GM12892 (cell line): Measurements from ENCODE around the gene CIDEB. TPM values are rescaled to one million over a fixed set of nuclear protein-coding genes. Genes with fewer than 3 reads are reported as not detected.
A peak's percentile ranks its signal among the peaks of the same experiment; 100 is the strongest.
"Not testable (repeated sequence)": the region's sequence is repeated elsewhere in the genome, so short reads cannot be mapped to it uniquely, and the experiment has no call there.

ENCODE experiments used
- DNase-seq: peaks from one replicate; pipeline ENCODE4 v3.0.0; 2011; ENCODE audit not compliant: insufficient read length
- FAIRE-seq: peaks from 2 replicates; lab custom pipeline; 2011; peaks lifted over from hg19 to GRCh38; lab: Jason Lieb, UNC
- POLR2A ChIP-seq: IDR thresholded peaks from 2 replicates; pipeline ENCODE4 v1.6.1; 2011; ENCODE audit warnings: low read depth, low read length, control low read depth
- POLR2AphosphoS5 ChIP-seq: IDR thresholded peaks from 2 replicates; pipeline ENCODE4 v1.6.1; 2011; ENCODE audit warnings: low read depth, low read length, control low read depth
- TAF1 ChIP-seq: IDR thresholded peaks from 2 replicates; pipeline ENCODE4 v1.6.1; 2011; ENCODE audit warnings: low read depth, mild to moderate bottlenecking, control low read depth, low read length, borderline replicate concordance
- polyA plus RNA-seq: library from polyadenylated mRNA; unstranded; fragments of >200 nt; gene quantifications from one replicate; pipeline ENCODE4 v1.2.1, GENCODE V29; 2012; ENCODE audit warnings: missing spikeins, inconsistent platforms; ENCODE audit not compliant: missing spikeins

CIDEB gene
- polyA plus RNA-seq = 6.1 TPM

GRCh38 chr14:24307575-24308341 is at the start of gene CIDEB:
TSS of gene CIDEB (minus strand) at chr14:24307977. CDS start at chr14:24307858, 119 bp downstream.
- TF ChIP-seq POLR2A (no peak), POLR2AphosphoS5 (no peak), TAF1 (no peak)
- peak; percentile 62 for FAIRE-seq
- peak; percentile 42 for DNase-seq

- DNase-seq (no peak), FAIRE-seq (no peak)
- TF ChIP-seq TAF1 = no peak
- no peak for TF ChIP-seq POLR2AphosphoS5
- no peak for TF ChIP-seq POLR2A
These were observed 48.4 kb upstream of the CIDEB start for GRCh38 chr14:24356208-24356607.

- DNase-seq (no peak), FAIRE-seq (no peak)
- TF ChIP-seq TAF1 (no peak), POLR2AphosphoS5 (no peak), POLR2A (no peak)
These were observed 47.2 kb upstream of the CIDEB start for GRCh38 chr14:24355009-24355408.

- DNase-seq, FAIRE-seq: not testable (repeated sequence)
These were observed 46.7 kb upstream of the CIDEB start for GRCh38 chr14:24354482-24354825.

GRCh38 chr14:24353559-24354481 is 46.0 kb upstream of the CIDEB start:
- TF ChIP-seq POLR2AphosphoS5 (no peak), TAF1 (no peak), POLR2A (no peak)
- no peak for DNase-seq
- no peak for FAIRE-seq

GRCh38 chr14:24351517-24351916 is 43.7 kb upstream of the CIDEB start:
- DNase-seq = no peak
- no peak for FAIRE-seq
- TF ChIP-seq TAF1 (no peak), POLR2AphosphoS5 (no peak)

- DNase-seq (no peak), FAIRE-seq (no peak)
- TF ChIP-seq POLR2A = no peak
- no peak for TF ChIP-seq POLR2AphosphoS5
- no peak for TF ChIP-seq TAF1
These were observed 42.0 kb upstream of the CIDEB start for GRCh38 chr14:24349742-24350141.

GRCh38 chr14:24348186-24348585 is 40.4 kb upstream of the CIDEB start:
- TF ChIP-seq TAF1 = no peak
- no peak for TF ChIP-seq POLR2A
- no peak for TF ChIP-seq POLR2AphosphoS5
- FAIRE-seq (no peak), DNase-seq (no peak)

- FAIRE-seq (no peak), DNase-seq (no peak)
- no peak for TF ChIP-seq POLR2A
These were observed 39.4 kb upstream of the CIDEB start for GRCh38 chr14:24347134-24347533.

GRCh38 chr14:24343795-24344660 is 36.3 kb upstream of the CIDEB start:
- DNase-seq (no peak), FAIRE-seq (no peak)
- TF ChIP-seq POLR2AphosphoS5 = no peak
- TF ChIP-seq POLR2A = no peak
- no peak for TF ChIP-seq TAF1

- DNase-seq (no peak), FAIRE-seq (no peak)
- TF ChIP-seq POLR2A (no peak), TAF1 (no peak), POLR2AphosphoS5 (no peak)
These were observed 35.1 kb upstream of the CIDEB start for GRCh38 chr14:24342889-24343288.

GRCh38 chr14:24340606-24341005 is 32.8 kb upstream of the CIDEB start:
- TF ChIP-seq TAF1 (no peak), POLR2AphosphoS5 (no peak), POLR2A (no peak)
- FAIRE-seq = no peak
- no peak for DNase-seq
